Omental fat pad (tissue), 4 donors: ENCODE measurements around the gene CNKSR2. TPM values are rescaled to one million over a fixed set of nuclear protein-coding genes. Genes with fewer than 3 reads are reported as not detected.

Experiments used
- ATAC-seq: fragments of 150-250 bp; one replicate; pipeline ENCODE4 v1.9.1; 2016; ENCODE audit warnings: mild to moderate bottlenecking, moderate library complexity; ENCODE audit not compliant: low FRiP score
- DNase-seq: peaks from one replicate; pipeline ENCODE4 v3.0.0-alpha.2; 2019; ENCODE audit warnings: low spot score
- CTCF ChIP-seq, 3 donors: fragments of 450-650 bp; IDR thresholded peaks; one replicate each; pipeline ENCODE4 v1.5.1; 2016 to 2017; ENCODE audit warnings: antibody characterized with exemption in 3 of 3, mild to moderate bottlenecking in 3 of 3, moderate library complexity in 2 of 3
- total RNA-seq, 4 donors: library from RNA; depleted of rRNA; stranded (reverse); fragments of >200 nt; gene quantifications; one replicate each; pipeline ENCODE4 v1.1.0, GENCODE V29; 2016

Gene CNKSR2
- total RNA-seq, 4 donors from 2014 or later: 4.8 to 9.5 (median 7.6) TPM

DNA sequence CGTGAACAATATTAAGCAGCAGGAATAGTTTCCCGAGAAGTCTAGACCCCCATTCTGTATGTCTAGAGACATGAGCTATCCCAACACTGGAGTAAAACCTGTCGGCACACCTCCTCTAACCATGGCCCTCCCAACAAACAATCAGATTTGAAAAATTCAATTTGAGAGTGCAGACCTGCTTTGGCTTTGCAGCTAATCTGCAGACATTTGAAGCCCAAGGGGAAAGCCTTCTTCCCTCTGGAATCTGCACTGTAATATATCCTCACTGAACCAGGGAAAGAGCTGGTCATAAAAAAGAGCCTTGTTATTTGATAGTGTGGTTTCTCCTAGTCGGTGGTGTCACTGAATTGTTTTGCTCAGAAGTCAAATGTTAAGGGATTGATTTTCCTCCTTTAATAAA is 328.5 kb downstream of the CNKSR2 start:
- DNase-seq: no peak
- TF ChIP-seq CTCF (IDR thresholded peaks at IDR 0.05): no peak
- no peak for ATAC-seq
